Measurements from ENCODE around the gene OR4C12. TPM values are rescaled to one million over a fixed set of nuclear protein-coding genes. Genes with fewer than 3 reads are reported as not detected.
"Not testable (repeated sequence)": the region's sequence is repeated elsewhere in the genome, so short reads cannot be mapped to it uniquely, and the experiment has no call there.

OR4C12 gene
- total RNA-seq (2021) (not detected in 2 replicates), Bru-seq, nascent RNA (not detected), BruChase-seq, experiment 1, labeled RNA remaining after a 2-hour chase (not detected), BruChase-seq, experiment 2, labeled RNA remaining after a 6-hour chase (not detected)
- long read RNA-seq = 0 reads

GRCh38 chr11:49982435-49982834 lies at the start of gene OR4C12:
Gene OR4C12 (minus strand): TSS chr11:49982535. CDS start chr11:49982501, 34 bp downstream.
- H3K9me2 ChIP-seq (ENCODE audit: insufficient read depth); H3K4me2 ChIP-seq; H3F3A ChIP-seq (ENCODE audit: insufficient read depth, low read depth); H3K36me3 ChIP-seq (ENCODE audit: low read depth); H3K79me2 ChIP-seq (ENCODE audit: low read depth); H3K4me3 ChIP-seq; DNase-seq; H3K9me3 ChIP-seq (ENCODE audit: insufficient read depth, low read depth); H3K27me3 ChIP-seq (ENCODE audit: insufficient read depth, low read depth); BruUV-seq (replicated peaks); H3K4me1 ChIP-seq (replicated peaks; ENCODE audit: insufficient read depth); intact Hi-C loops (cut with micrococcal nuclease; ENCODE audit: unreplicated experiment); POLR2A ChIA-PET (ENCODE audit: unreplicated experiment); H4K20me1 ChIP-seq (ENCODE audit: insufficient read depth); H2AFZ ChIP-seq; H3K27ac ChIP-seq; CTCF ChIA-PET: not testable (repeated sequence)

- H3K36me3 ChIP-seq (ENCODE audit: low read depth) = no peaks in the 10 kb centered on the region
- intact Hi-C loops (cut with micrococcal nuclease; ENCODE audit: unreplicated experiment) = no loop called here
- no peaks in the 10 kb centered on the region for H4K20me1 ChIP-seq (ENCODE audit: insufficient read depth)
- no peak overlapping the region for H2AFZ ChIP-seq
- H3K4me3 ChIP-seq = no peak overlapping the region
- H3K9me2 ChIP-seq (ENCODE audit: insufficient read depth) = no peaks in the 10 kb centered on the region
- H3K4me1 ChIP-seq (replicated peaks; ENCODE audit: insufficient read depth) = no peaks in the 10 kb centered on the region
- no peaks in the 10 kb centered on the region for H3K9me3 ChIP-seq (ENCODE audit: insufficient read depth, low read depth)
- ChIA-PET POLR2A (ENCODE audit: unreplicated experiment) (no interaction called here), CTCF (no interaction called here)
- no TSS peak for BruUV-seq (replicated peaks)
- no peak for DNase-seq
- TF ChIP-seq EZH2 (IDR thresholded peaks at IDR 0.05; ENCODE audit: low read depth) (no peak), CTCF (conservative IDR thresholded peaks at IDR 0.05) (no peak)
- no peaks in the 10 kb centered on the region for H3K27me3 ChIP-seq (ENCODE audit: insufficient read depth, low read depth)
- no peak overlapping the region for H3K4me2 ChIP-seq
- no peaks in the 10 kb centered on the region for H3F3A ChIP-seq (ENCODE audit: insufficient read depth, low read depth)
- no peak overlapping the region for H3K27ac ChIP-seq
- H3K79me2 ChIP-seq (ENCODE audit: low read depth) = no peaks in the 10 kb centered on the region
Measured at GRCh38 chr11:50030193-50030592, 47.9 kb upstream of the OR4C12 start.

DNA sequence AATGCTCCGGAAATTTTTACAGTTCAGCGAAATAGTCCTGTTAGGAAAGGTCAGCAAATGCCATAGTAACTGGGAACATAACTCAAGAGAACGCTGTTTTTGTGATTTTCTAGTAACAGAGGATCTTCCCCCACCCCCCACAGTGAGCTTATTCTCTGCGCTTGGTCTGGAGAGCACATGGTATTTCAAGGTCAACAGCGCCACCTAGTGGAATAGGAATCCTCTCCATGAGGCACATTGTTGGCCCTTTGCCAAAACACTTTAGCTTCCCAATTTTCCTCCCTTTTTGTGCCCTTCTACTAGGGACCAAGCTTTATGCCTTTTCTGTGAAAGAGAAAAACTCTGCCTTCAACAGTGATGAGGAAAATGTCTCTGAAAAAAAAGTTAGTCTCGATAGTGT lies 13.2 kb upstream of the OR4C12 start:
- Histone ChIP-seq H3K36me3 (ENCODE audit: low read depth) (no peaks in the 10 kb centered on the region), H3K4me3 (no peak overlapping the region), H3K4me1 (replicated peaks; ENCODE audit: insufficient read depth) (no peaks in the 10 kb centered on the region), H2AFZ (no peak overlapping the region), H3K9me2 (ENCODE audit: insufficient read depth) (no peaks in the 10 kb centered on the region; the same call in 1 of the 2 replicates), H4K20me1 (ENCODE audit: insufficient read depth) (no peaks in the 10 kb centered on the region), H3K27me3 (ENCODE audit: insufficient read depth, low read depth) (no peaks in the 10 kb centered on the region), H3K79me2 (ENCODE audit: low read depth) (no peaks in the 10 kb centered on the region), H3F3A (ENCODE audit: insufficient read depth, low read depth) (no peaks in the 10 kb centered on the region), H3K9me3 (ENCODE audit: insufficient read depth, low read depth) (0 out of 2 replicates have a peak, but pooled peaks cover 5% of the 10 kb centered on the region), H3K27ac (no peak overlapping the region), H3K4me2 (no peak overlapping the region)
- BruUV-seq (replicated peaks) = no TSS peak
- intact Hi-C loops (cut with micrococcal nuclease; ENCODE audit: unreplicated experiment) = loop anchor here (2.0 kb wide), 1 partner anchor 1823 kb away; no protein-coding TSS in a partner anchor
- CTCF ChIA-PET = interaction anchor here (0.6 to 1.0 kb wide), 3 partner anchors 1717 to 1855 kb away, joined by 3 to 11 read pairs (median 3); no protein-coding TSS in a partner anchor
- POLR2A ChIA-PET (ENCODE audit: unreplicated experiment) = interaction anchor here (0.7 kb wide), 1 partner anchor 638 kb away, joined by 5 read pairs; no protein-coding TSS in a partner anchor
- DNase-seq = peak; percentile 43 to 58
- TF ChIP-seq CTCF (conservative IDR thresholded peaks at IDR 0.05) (peak; percentile 92), EZH2 (IDR thresholded peaks at IDR 0.05; ENCODE audit: low read depth) (no peak)

DNA sequence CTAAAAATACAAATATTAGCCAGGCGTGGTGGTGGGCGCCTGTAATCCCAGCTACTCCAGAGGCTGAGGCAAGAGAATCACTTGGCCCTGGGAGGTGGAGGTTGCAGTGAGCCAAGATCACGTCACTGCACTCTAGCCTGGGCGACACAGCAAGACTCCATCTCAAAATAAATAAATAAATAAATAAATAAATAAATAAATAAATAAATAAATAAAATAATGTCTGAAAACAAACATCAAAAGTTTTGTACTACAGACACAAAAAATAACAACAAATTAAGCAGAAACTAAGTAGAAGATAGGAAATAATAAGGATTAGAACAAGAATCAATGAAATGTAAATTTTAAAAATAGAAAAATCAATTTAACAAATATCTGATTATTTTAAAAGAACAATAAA lies 8.9 kb downstream of the OR4C12 start:
- intact Hi-C loops (cut with micrococcal nuclease; ENCODE audit: unreplicated experiment); H3K27ac ChIP-seq; BruUV-seq (replicated peaks); H3K4me2 ChIP-seq; H3K9me2 ChIP-seq (ENCODE audit: insufficient read depth); H3K36me3 ChIP-seq (ENCODE audit: low read depth); DNase-seq; POLR2A ChIA-PET (ENCODE audit: unreplicated experiment); H3K79me2 ChIP-seq (ENCODE audit: low read depth); H3F3A ChIP-seq (ENCODE audit: insufficient read depth, low read depth); H3K4me1 ChIP-seq (replicated peaks; ENCODE audit: insufficient read depth); H3K27me3 ChIP-seq (ENCODE audit: insufficient read depth, low read depth); H3K4me3 ChIP-seq; CTCF ChIA-PET; H4K20me1 ChIP-seq (ENCODE audit: insufficient read depth); H2AFZ ChIP-seq; H3K9me3 ChIP-seq (ENCODE audit: insufficient read depth, low read depth): not testable (repeated sequence)
